Tibial nerve (tissue), 4 donors: ENCODE data around the gene IDH3G.

Experiments
- EP300 ChIP-seq, 2 donors: sonication (generic); formaldehyde crosslinking; IDR thresholded peaks; one replicate each; pipeline ENCODE4 v1.6.1; 2017; ENCODE audit warnings: antibody characterized with exemption in 2 of 2, mild to moderate bottlenecking in 1 of 2
- TF ChIP-seq, protein P1 (sequence below), 5 experiments: fragments of 200-600 bp in 3 of 5; fragments of 450-650 bp in 2 of 5; sonication (generic) in 3 of 5; IDR thresholded peaks; one replicate each; pipeline ENCODE4 v1.5.1; 2016 to 2019; ENCODE audit warnings: antibody characterized with exemption in 5 of 5, mild to moderate bottlenecking in 3 of 5, moderate library complexity in 2 of 5

GRCh38 chrX:153818571-153819383, 24.6 kb upstream of the IDH3G start:
- TF ChIP-seq, protein P1, sequence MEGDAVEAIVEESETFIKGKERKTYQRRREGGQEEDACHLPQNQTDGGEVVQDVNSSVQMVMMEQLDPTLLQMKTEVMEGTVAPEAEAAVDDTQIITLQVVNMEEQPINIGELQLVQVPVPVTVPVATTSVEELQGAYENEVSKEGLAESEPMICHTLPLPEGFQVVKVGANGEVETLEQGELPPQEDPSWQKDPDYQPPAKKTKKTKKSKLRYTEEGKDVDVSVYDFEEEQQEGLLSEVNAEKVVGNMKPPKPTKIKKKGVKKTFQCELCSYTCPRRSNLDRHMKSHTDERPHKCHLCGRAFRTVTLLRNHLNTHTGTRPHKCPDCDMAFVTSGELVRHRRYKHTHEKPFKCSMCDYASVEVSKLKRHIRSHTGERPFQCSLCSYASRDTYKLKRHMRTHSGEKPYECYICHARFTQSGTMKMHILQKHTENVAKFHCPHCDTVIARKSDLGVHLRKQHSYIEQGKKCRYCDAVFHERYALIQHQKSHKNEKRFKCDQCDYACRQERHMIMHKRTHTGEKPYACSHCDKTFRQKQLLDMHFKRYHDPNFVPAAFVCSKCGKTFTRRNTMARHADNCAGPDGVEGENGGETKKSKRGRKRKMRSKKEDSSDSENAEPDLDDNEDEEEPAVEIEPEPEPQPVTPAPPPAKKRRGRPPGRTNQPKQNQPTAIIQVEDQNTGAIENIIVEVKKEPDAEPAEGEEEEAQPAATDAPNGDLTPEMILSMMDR (IDR thresholded peaks at IDR 0.05): no peak
- TF ChIP-seq EP300 (IDR thresholded peaks at IDR 0.05): no peak
